ENCODE data around the gene NGFR. TPM values are rescaled to one million over a fixed set of nuclear protein-coding genes. Genes with fewer than 3 reads are reported as not detected.
A peak's percentile ranks its signal among the peaks of the same experiment; 100 is the strongest.

NGFR gene
- total RNA-seq, 1 donor from 2014 or later, result 1.8 TPM

- H3K27ac Mint-ChIP-seq (ENCODE audit: unreplicated experiment), result no peak overlapping the region
- TF ChIP-seq CTCF (IDR thresholded peaks at IDR 0.05), result no peak
- no peaks in the 10 kb centered on the region for H3K36me3 Mint-ChIP-seq (ENCODE audit: low read depth)
- DNase-seq (ENCODE audit: low spot score), result peak; percentile 82
- H3K4me1 Mint-ChIP-seq (ENCODE audit: low read depth), result peaks cover 31% of the 10 kb centered on the region
- H3K4me3 Mint-ChIP-seq (ENCODE audit: unreplicated experiment), result no peak overlapping the region
- no peaks in the 10 kb centered on the region for H3K9me3 Mint-ChIP-seq (ENCODE audit: low read depth)
- H3K27me3 Mint-ChIP-seq (ENCODE audit: low read depth), result peaks cover 3% of the 10 kb centered on the region
Measured at GRCh38 chr17:49513044-49513395, 17.9 kb downstream of the NGFR start.

GRCh38 chr17:49513641-49514040, 18.5 kb downstream of the NGFR start:
- TF ChIP-seq CTCF (IDR thresholded peaks at IDR 0.05), result no peak
- Mint-ChIP-seq H3K4me3 (ENCODE audit: unreplicated experiment) (no peak overlapping the region), H3K9me3 (ENCODE audit: low read depth) (no peaks in the 10 kb centered on the region), H3K27ac (ENCODE audit: unreplicated experiment) (no peak overlapping the region), H3K4me1 (ENCODE audit: low read depth) (peaks cover 27% of the 10 kb centered on the region), H3K36me3 (ENCODE audit: low read depth) (no peaks in the 10 kb centered on the region), H3K27me3 (ENCODE audit: low read depth) (peaks cover 3% of the 10 kb centered on the region)
- DNase-seq (ENCODE audit: low spot score), result peak; percentile 61

GRCh38 chr17:49514071-49514721, 19.1 kb downstream of the NGFR start:
- peak; percentile 44 for DNase-seq (ENCODE audit: low spot score)
- H3K27ac Mint-ChIP-seq (ENCODE audit: unreplicated experiment), result no peak overlapping the region
- H3K27me3 Mint-ChIP-seq (ENCODE audit: low read depth), result peaks cover 2% of the 10 kb centered on the region
- H3K36me3 Mint-ChIP-seq (ENCODE audit: low read depth), result no peaks in the 10 kb centered on the region
- no peaks in the 10 kb centered on the region for H3K9me3 Mint-ChIP-seq (ENCODE audit: low read depth)
- H3K4me3 Mint-ChIP-seq (ENCODE audit: unreplicated experiment), result no peak overlapping the region
- peaks cover 24% of the 10 kb centered on the region for H3K4me1 Mint-ChIP-seq (ENCODE audit: low read depth)
- peak; percentile 60 for TF ChIP-seq CTCF (IDR thresholded peaks at IDR 0.05)

GRCh38 chr17:49515196-49515770, 20.2 kb downstream of the NGFR start:
- peaks cover 26% of the 10 kb centered on the region for H3K4me1 Mint-ChIP-seq (ENCODE audit: low read depth)
- H3K27ac Mint-ChIP-seq (ENCODE audit: unreplicated experiment), result peak overlapping the region; percentile 77
- no peak overlapping the region for H3K4me3 Mint-ChIP-seq (ENCODE audit: unreplicated experiment)
- H3K27me3 Mint-ChIP-seq (ENCODE audit: low read depth), result peaks cover 8% of the 10 kb centered on the region
- peak; percentile 43 for TF ChIP-seq CTCF (IDR thresholded peaks at IDR 0.05)
- no peaks in the 10 kb centered on the region for H3K36me3 Mint-ChIP-seq (ENCODE audit: low read depth)
- H3K9me3 Mint-ChIP-seq (ENCODE audit: low read depth), result no peaks in the 10 kb centered on the region
- DNase-seq (ENCODE audit: low spot score), result peak; percentile 95

- Mint-ChIP-seq H3K9me3 (ENCODE audit: low read depth) (no peaks in the 10 kb centered on the region), H3K4me1 (ENCODE audit: low read depth) (peaks cover 26% of the 10 kb centered on the region), H3K27ac (ENCODE audit: unreplicated experiment) (peak overlapping the region; percentile 25), H3K27me3 (ENCODE audit: low read depth) (peaks cover 10% of the 10 kb centered on the region), H3K4me3 (ENCODE audit: unreplicated experiment) (no peak overlapping the region), H3K36me3 (ENCODE audit: low read depth) (no peaks in the 10 kb centered on the region)
- DNase-seq (ENCODE audit: low spot score), result peak; percentile 53
- no peak for TF ChIP-seq CTCF (IDR thresholded peaks at IDR 0.05)
Measured at GRCh38 chr17:49516180-49516579, 21.1 kb downstream of the NGFR start.

Measured in chondrocyte (in vitro differentiated cells).